Progenitor cell of endocrine pancreas (in vitro differentiated cells): Measurements from ENCODE around the gene ZNF408. TPM values are rescaled to one million over a fixed set of nuclear protein-coding genes. Genes with fewer than 3 reads are reported as not detected.

Experiments
- DNase-seq: peaks from one replicate; pipeline ENCODE4 v3.0.0; 2021; ENCODE audit warnings: low spot score; ENCODE audit not compliant: unreplicated experiment
- H3K27ac Mint-ChIP-seq: 2 replicates; pipeline ENCODE4 v1.8.0; 2021; ENCODE audit warnings: mild to moderate bottlenecking, moderate library complexity, mixed read lengths
- H3K27me3 Mint-ChIP-seq: 2 replicates; pipeline ENCODE4 v1.8.0; 2021; ENCODE audit warnings: mixed read lengths
- H3K36me3 Mint-ChIP-seq: 2 replicates; pipeline ENCODE4 v1.8.0; 2022; ENCODE audit warnings: mixed read lengths; ENCODE audit not compliant: insufficient read depth
- H3K4me1 Mint-ChIP-seq: 2 replicates; pipeline ENCODE4 v1.8.0; 2021; ENCODE audit warnings: low read depth, mixed read lengths
- H3K4me3 Mint-ChIP-seq: 2 replicates; pipeline ENCODE4 v1.8.0; 2021; ENCODE audit warnings: low read depth, mild to moderate bottlenecking, moderate library complexity, mixed read lengths
- H3K9me3 Mint-ChIP-seq: 2 replicates; pipeline ENCODE4 v1.8.0; 2021; ENCODE audit warnings: low read depth, mixed read lengths
- long read RNA-seq: library from polyadenylated mRNA; unstranded; transcript quantifications from one replicate; pipeline ENCODE4 v2.0.0, GENCODE V29; 2020
- total RNA-seq: library from RNA; stranded (reverse); gene quantifications from 2 replicates; pipeline ENCODE4 v1.2.1, GENCODE V29; 2021
- TF ChIP-seq, protein P1 (sequence below): fragments of 200-600 bp; sonication (generic); IDR thresholded peaks from one replicate; pipeline ENCODE4 v1.5.0; 2021; ENCODE audit warnings: antibody characterized with exemption, mild to moderate bottlenecking; ENCODE audit not compliant: unreplicated experiment

Gene ZNF408
- 11.6 and 13.7 TPM in 2 replicates for total RNA-seq
- long read RNA-seq, transcript ZNF408-201 (5 exons, 2,442 nt): major isoform, 36 of 41 reads
- long read RNA-seq, partial matches to known transcripts: 1 of 41 reads
- long read RNA-seq, other reads (novel, unspliced or antisense): 3 of 41 reads

DNA sequence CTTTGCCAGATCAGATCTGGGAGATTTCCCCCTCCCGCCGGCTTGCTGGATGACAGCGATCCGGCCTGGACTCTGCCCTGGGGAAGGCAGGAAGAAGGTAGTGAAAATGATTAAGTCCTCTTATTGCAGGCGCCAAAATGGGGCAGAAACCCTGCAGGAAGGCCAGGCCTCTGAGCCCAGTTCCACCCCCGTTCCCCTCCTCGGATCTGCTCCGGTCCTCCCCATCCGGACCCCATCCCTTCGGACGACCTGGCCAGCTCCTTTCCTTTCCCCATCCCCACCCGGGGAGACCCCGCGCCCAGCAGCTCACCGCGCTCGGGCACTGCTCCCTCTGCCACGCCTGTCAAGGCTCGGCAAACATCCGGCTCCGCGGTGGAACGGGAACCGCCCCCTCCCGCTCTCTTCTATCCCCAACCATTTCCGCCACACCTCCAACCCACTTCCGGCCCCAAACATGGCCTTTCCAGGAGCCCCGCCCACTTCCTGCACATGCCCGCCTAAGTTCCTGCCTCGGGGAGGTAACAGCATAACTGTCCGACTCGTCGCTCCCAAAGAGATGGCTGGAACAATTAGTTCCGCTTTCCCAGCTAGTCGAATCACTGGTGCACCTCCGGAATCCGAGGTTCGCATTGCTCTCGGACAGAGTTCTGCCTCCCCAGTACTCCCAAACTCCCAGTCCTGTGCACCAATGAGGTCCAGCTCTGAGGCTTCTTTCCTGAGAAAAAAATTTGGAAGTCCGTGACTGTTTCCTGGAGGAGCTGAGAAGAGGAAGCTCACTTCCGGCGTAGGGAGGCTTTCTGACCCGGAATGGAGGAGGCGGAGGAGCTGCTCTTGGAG lies at the start of gene ZNF408, which contains the start of gene ARHGAP1:
Gene ZNF408 (plus strand): TSS at position 791 of the 837 bp plus-strand sequence. CDS start 17 bp downstream, at position 808.
Gene ARHGAP1 (minus strand): TSS at position 379 of the 837 bp plus-strand sequence. CDS start 4,512 bp downstream, outside the sequence.
- Mint-ChIP-seq H3K4me3 (peak within 1 kb of the TSS; percentile 99), H3K27ac (peak within 1 kb of the TSS; percentile 99), H3K27me3 (no peaks in the 10 kb centered on the region), H3K9me3 (no peaks in the 10 kb centered on the region), H3K4me1 (peaks cover 19% of the 10 kb centered on the region), H3K36me3 (peaks cover 5% of the 10 kb centered on the region)
- TF ChIP-seq, protein P1, sequence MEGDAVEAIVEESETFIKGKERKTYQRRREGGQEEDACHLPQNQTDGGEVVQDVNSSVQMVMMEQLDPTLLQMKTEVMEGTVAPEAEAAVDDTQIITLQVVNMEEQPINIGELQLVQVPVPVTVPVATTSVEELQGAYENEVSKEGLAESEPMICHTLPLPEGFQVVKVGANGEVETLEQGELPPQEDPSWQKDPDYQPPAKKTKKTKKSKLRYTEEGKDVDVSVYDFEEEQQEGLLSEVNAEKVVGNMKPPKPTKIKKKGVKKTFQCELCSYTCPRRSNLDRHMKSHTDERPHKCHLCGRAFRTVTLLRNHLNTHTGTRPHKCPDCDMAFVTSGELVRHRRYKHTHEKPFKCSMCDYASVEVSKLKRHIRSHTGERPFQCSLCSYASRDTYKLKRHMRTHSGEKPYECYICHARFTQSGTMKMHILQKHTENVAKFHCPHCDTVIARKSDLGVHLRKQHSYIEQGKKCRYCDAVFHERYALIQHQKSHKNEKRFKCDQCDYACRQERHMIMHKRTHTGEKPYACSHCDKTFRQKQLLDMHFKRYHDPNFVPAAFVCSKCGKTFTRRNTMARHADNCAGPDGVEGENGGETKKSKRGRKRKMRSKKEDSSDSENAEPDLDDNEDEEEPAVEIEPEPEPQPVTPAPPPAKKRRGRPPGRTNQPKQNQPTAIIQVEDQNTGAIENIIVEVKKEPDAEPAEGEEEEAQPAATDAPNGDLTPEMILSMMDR: no peak
- DNase-seq: peak; percentile 92

DNA sequence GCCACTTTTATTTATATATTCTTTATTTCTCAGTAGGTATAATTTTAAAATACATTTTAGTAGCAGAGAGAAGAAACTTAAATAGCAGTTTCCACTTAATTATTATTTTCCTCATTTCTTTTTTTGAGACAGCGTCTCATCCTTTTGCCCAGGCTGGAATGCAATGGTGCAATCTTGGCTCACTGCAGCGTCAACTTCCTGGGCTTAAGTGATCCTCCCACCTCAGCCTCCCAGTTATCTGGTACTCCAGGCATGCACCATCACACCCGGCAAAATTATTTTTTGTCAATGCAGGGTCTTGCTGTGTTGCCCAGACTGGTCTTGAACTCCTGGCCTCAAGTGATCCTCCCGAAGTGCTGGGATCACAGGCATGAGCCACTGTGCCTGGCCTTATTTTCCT lies 45.2 kb upstream of the ZNF408 start:
- peaks cover 15% of the 10 kb centered on the region for H3K36me3 Mint-ChIP-seq
- no peak overlapping the region for H3K4me3 Mint-ChIP-seq
- H3K27me3 Mint-ChIP-seq: no peaks in the 10 kb centered on the region
- TF ChIP-seq, protein P1: no peak
- H3K4me1 Mint-ChIP-seq: no peaks in the 10 kb centered on the region
- no peaks in the 10 kb centered on the region for H3K9me3 Mint-ChIP-seq
- DNase-seq: no peak
- no peak overlapping the region for H3K27ac Mint-ChIP-seq

DNA sequence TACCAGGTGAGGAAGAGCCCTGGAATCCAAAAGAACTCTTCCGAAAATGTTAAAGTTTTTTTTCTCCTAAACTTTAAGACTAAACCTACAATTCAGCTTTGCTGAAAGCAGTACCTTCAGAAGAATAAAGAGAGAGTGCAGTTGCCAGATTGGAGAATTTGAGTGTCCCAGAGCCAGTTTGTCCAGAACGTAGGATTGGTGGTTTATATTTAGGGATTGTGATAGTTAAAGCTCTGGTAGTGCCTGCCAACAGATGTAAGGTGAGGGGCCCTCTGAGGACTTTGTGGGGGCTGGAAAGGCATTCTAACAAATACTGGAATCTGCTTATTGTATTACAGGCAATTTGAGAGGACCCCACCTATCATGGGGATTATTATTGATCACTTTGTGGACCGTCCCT lies 43.6 kb upstream of the ZNF408 start:
- no peak for DNase-seq
- no peaks in the 10 kb centered on the region for H3K4me1 Mint-ChIP-seq
- no peak overlapping the region for H3K27ac Mint-ChIP-seq
- H3K4me3 Mint-ChIP-seq: no peak overlapping the region
- TF ChIP-seq, protein P1: no peak
- H3K36me3 Mint-ChIP-seq: peaks cover 11% of the 10 kb centered on the region
- H3K9me3 Mint-ChIP-seq: no peaks in the 10 kb centered on the region
- no peaks in the 10 kb centered on the region for H3K27me3 Mint-ChIP-seq

DNA sequence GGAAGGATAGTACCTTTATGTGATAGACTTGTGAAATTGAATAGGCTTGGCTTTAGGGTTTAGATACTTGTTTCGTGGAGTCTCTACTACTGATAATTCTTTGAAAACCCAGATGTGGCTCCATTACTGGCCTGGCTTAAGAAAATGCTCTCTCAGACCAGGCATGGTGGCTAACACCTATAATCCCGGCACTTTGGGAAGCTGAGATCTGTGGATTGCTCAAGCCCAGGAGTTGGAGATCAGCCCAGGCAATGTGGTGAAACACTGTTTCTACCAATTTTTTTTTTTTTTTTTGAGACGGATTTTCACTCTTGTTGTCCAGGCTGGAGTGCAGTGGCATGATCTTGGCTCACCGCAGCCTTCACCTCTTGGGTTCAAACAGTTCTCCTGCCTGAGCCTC lies 42.6 kb upstream of the ZNF408 start:
- Mint-ChIP-seq H3K27me3 (no peaks in the 10 kb centered on the region), H3K4me1 (no peaks in the 10 kb centered on the region), H3K36me3 (peaks cover 11% of the 10 kb centered on the region), H3K27ac (no peak overlapping the region), H3K4me3 (no peak overlapping the region), H3K9me3 (no peaks in the 10 kb centered on the region)
- no peak for DNase-seq
- TF ChIP-seq, protein P1: no peak

DNA sequence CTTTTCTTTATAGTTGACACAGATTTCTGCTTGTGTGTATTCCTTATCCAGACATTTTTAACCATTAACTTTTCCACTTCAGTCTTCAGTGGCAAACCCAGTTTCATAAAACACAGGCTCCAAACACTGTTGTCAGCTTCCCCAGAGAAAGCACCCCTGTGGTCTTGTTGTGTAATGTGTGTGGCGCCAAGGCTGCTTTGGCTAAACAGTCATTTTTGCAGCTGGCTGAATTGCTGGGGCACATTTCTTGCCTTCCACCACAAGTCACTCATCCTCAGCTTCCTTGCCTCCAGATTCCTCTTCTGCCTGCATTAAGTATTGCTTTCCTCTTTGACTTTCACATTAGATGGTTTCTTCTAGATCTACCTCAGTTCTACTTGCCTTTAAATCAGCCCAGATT lies 40.9 kb upstream of the ZNF408 start:
- Mint-ChIP-seq H3K36me3 (peaks cover 18% of the 10 kb centered on the region), H3K4me1 (no peaks in the 10 kb centered on the region), H3K27ac (no peak overlapping the region), H3K27me3 (no peaks in the 10 kb centered on the region), H3K4me3 (no peak overlapping the region), H3K9me3 (no peaks in the 10 kb centered on the region)
- TF ChIP-seq, protein P1: no peak
- DNase-seq: no peak
